GM18870 (cell line): ENCODE measurements around the gene MS4A13.
A peak's percentile ranks its signal among the peaks of the same experiment; 100 is the strongest.
"Not testable (repeated sequence)": the region's sequence is repeated elsewhere in the genome, so short reads cannot be mapped to it uniquely, and the experiment has no call there.

ENCODE experiments used
- ATAC-seq: cut with Tn5 transposase; IDR thresholded peaks from one replicate; pipeline ENCODE4 v1.9.1; 2021; ENCODE audit warnings: moderate library complexity; ENCODE audit not compliant: unreplicated experiment

MS4A13 gene

DNA sequence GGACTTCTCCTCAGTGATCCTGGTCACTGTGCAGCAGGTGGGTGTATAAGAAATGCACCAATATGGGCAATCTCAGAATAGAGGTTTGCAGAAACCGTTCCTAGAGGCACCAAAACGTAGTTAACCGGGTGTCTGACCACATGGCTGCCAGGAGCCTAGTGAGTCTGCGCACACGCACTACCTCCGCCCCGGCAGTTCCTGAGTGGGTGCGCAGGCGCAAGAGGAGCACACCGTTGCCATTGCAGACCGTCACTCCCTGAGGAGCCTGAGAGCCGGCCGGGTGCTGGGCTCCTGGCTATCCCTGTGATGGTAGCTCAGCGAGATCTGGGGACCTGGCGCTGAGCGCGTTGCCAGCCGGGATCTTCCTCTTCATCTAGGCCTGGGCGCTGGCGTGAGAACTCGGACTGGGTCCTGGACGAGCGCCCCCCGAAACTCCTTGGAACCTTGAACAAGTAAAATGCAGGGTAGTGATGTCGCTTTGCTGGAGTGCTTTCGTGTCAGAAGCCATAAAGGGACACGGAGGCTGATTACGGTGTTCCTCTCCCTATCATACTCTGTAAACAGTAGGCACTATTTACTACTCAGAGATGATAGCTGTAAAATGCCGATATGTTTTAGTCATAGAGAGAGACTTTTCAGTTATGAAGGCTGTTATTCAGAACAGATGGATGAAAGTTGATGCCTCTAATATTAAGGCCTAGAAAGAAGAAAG is at the start of gene MS4A13:
MS4A13 (plus strand) TSS at position 249 of the 712 bp plus-strand sequence. CDS start 2,692 bp downstream, outside the sequence.
- no peak for ATAC-seq

- ATAC-seq, result no peak
Measured at GRCh38 chr11:60468829-60469228, 46.4 kb upstream of the MS4A13 start.

- no peak for ATAC-seq
Measured at GRCh38 chr11:60469723-60470122, 45.5 kb upstream of the MS4A13 start.

- ATAC-seq, result no peak
Measured at GRCh38 chr11:60477035-60477445, 38.2 kb upstream of the MS4A13 start.

DNA sequence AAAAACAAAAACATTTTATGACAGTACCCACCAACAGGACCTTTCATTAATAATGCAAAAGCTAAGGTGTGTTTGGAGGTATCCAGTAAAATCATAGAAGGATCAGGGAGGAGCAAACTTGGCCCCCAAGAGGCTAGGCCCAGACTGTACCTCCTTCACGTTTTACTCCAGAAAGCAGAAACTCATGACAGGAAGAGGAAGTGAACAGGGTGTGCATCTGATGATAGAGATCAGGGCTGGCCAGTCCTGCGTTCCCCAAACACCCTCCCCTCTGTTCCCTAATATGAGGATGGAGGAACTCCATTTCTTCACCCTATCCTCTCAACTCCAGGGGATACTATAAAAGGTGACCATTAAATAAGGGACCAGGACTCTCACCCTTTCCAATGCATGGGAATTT is 32.8 kb upstream of the MS4A13 start:
- ATAC-seq, result no peak

DNA sequence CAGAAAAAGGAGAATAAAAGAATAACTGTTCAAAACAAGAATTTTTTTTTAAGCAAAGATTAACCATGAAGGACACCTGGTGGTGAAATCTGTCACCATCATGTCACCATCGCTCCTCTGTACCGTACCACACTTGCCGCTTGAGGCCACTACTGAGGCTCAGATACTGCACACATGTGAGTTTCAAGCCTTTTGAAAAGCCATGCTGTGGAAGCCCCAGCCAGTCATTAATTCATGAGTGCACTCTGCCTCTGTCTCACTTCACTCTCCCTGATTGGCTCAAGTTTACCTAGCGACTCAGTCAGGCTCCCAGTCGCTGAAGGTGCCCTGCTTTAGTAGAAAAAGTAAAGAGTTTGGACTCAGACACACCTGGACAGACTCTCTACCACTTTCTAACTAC is 29.2 kb upstream of the MS4A13 start:
- ATAC-seq, result peak; percentile 94

DNA sequence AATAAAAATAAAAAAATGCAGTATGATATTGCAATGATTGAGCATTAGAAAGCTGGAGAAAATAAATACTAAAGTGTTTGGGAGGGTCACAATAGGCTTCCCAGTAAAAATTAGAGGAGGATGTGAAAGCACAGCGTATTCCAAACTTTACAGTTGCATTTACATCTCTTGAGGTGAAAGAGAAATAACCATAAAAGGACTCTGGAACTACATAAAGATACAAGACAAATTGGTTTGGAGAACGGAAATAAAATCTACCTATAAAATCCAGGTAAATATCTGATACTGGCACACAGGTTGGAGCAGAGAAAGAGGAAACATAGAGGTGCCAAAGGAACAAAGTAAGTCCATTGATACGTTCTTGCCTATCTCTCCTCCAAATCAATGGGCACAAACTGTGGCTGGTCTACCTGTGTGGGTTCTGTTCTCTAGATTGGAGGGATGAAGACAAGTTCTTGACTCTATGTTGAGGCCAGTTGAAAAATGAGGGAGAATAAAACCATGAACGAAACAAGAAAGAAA is 22.6 kb upstream of the MS4A13 start, which contains the start of gene MS4A12:
MS4A12 (plus strand) TSS at position 291 of the 522 bp plus-strand sequence. CDS start 4,541 bp downstream, outside the sequence.
- ATAC-seq, result no peak

- ATAC-seq, result no peak
Measured at GRCh38 chr11:60493454-60493853, 21.7 kb upstream of the MS4A13 start.

- no peak for ATAC-seq
Measured at GRCh38 chr11:60498399-60498798, 16.8 kb upstream of the MS4A13 start.

DNA sequence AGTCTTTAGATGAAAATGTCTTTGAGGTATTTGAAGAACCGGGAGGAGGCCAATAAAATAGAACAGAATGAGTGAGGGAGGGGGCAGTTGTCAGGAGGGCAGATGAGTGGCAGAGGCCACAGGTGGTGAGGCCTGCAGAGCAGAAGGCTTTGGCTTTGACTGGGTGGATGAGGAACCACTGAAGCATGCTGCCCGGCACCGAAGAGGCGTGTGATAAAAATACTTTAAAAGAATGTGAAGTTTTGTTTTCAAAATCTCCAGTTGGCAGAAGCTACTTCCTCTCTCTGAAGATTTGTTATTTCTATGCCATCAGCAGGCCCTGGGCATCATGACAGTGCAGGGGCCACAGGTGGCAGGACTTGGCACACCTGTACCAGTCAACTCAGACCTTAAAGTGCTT is 16.3 kb upstream of the MS4A13 start:
- no peak for ATAC-seq

- no peak for ATAC-seq
Measured at GRCh38 chr11:60500276-60500910, 14.8 kb upstream of the MS4A13 start.

DNA sequence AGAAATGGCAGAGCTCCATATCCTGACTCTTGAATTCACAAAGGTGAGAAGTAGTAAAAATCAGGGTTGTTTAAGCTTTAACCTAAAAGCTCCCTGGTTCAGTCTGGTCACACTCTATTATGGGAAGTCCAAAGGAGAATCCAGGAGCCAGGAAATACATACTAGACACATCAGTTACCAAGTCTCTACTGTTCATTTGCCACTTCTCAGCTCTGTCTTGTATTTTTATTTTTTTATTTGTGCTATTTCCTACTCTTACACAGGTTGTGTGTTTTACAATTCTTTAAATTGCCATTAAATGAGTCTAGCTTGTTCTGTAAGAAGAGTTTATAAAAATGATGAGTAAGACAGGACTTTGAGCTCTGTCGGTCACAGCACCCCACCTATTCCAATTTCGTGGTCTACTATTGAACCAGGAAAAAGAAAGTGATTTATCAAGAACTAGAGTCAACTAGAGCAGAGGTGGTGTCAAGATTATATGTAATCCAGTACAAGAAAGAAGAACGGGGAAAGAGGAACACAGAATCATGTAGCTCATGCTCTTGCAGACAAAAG is 12.9 kb upstream of the MS4A13 start:
- peak; percentile 49 for ATAC-seq

DNA sequence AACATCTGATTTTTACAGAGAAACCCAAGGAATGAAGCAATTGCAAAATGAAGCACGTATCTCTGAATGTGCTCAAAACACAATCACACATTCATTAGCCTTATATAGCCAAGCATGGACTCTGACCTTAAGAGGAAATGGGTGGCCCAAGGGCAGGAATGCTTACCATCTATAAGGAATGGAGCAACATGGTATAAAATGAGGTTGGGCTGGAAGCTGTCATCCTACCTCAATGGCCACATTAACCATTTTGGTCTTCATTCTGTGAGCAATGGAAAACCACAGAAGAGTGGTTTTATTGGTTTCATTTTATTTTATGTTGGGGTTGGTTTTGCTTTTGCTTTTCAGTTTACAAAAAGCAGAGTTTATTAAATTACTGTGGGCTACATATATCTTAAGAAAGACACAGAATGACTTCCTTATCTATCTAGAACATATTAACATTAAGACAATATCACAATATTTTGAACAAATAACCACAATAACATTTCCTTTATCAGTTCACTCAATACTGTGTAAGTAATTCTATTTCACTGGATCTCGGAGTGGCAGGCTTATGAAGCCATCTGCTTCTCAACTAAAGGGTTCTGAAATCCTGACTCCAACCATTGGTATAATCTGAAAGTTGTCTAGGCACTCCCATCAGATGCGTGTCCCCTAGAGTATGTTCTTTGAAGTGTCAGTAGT is 10.8 kb upstream of the MS4A13 start:
- peak; percentile 36 for ATAC-seq

- not testable (repeated sequence) for ATAC-seq
Measured at GRCh38 chr11:60509609-60510008, 5.6 kb upstream of the MS4A13 start.

GRCh38 chr11:60510209-60510608 is 5.0 kb upstream of the MS4A13 start:
- ATAC-seq, result not testable (repeated sequence)

DNA sequence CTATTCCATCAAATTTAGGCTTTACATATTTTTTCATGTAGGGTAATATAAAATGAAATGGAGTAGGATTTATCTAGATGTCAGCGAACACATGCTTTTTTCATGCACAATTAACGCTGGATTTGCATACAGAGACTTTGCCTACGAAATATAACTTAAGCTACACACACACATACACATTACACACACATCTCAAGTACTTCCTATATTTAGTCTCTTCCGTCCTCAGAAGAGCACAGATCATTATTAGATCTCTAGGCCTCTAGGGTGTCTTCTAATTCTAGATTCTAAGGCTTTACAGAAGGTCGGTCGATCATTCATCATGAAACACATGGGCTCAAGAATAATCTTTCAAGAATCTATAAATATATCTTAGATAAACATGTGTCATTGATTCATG is 3.8 kb upstream of the MS4A13 start:
- ATAC-seq, result no peak

GRCh38 chr11:60512651-60513225 is 2.5 kb upstream of the MS4A13 start:
- no peak for ATAC-seq

DNA sequence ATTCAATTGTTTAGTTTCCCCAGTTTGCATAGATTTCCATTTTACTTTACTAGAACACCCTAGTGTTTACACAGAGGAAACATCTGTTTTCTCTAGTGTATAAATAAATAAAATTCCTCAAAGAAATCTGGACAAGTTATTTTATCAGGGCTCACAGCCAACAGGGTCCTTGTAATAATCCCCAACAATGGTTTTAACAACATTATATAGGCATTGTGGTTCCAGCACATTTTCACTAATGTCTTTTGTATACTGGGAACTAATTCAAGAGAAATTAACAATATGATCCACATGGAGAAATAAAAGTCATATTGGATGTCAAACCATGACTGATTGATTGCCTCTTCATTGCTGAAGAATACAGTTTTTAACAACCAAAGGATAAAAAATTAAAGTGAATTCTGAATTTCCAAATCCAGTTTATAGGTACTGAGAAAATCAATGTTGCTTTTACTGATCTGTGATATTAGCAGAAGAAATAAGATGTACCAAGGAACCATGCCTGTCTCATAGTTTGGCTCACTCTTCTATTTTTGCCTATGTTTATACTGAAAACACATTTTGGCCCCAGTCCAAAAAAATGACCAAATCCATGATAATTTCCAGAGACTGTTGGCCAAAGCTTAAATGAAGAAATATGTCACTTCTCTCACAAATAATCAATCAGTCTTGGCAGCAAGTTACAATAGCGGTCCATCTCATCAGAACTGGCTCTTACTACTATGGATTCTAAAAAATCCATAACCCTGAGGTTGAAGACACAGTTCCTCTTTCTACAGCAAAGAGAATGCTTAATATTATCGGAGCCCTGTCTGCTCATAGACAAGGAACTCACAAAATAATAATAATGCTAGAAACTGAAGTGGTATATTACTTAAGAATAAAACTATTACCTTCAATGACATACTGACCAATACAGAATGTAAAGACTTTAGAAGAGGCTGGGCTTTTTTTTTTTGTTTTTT is 1.4 kb upstream of the MS4A13 start:
- no peak for ATAC-seq

DNA sequence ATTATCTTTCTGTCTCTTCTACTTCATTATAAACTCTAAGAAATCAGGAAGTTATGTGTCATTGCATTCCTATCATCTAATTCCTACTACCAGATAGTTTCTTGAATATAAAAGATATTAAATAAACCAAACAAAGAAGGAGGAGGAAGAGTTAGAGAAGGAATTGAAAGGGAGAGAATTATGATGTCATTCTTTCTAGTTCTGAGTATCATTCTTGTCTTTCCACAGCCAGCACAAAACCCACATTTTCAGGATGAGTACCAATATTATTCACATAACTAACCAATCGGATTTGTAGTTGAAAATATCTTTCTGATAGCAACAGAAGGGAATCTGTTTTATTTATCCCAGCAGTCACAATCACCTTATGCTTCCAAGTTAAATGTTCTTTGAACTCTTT is 13.3 kb downstream of the MS4A13 start:
- peak; percentile 40 for ATAC-seq

- ATAC-seq, result peak; percentile 70
Measured at GRCh38 chr11:60528934-60529333, 13.7 kb downstream of the MS4A13 start.
